Posterior cingulate gyrus (tissue), 11 donors: ENCODE measurements around the gene CREB3L1.

Source experiments
- DNase-seq, 10 donors: peaks; one replicate each; pipeline versions ENCODE4 v3.0.0 to v3.0.0-alpha.2; 2020 to 2021; ENCODE audit warnings: mixed read lengths in 3 of 10
- intact Hi-C: fragments of 100-400 bp; cut with DNase I; formaldehyde crosslinking; loops from one replicate; pipeline ENCODE4 v1.15.1; 2023

CREB3L1 gene

DNA sequence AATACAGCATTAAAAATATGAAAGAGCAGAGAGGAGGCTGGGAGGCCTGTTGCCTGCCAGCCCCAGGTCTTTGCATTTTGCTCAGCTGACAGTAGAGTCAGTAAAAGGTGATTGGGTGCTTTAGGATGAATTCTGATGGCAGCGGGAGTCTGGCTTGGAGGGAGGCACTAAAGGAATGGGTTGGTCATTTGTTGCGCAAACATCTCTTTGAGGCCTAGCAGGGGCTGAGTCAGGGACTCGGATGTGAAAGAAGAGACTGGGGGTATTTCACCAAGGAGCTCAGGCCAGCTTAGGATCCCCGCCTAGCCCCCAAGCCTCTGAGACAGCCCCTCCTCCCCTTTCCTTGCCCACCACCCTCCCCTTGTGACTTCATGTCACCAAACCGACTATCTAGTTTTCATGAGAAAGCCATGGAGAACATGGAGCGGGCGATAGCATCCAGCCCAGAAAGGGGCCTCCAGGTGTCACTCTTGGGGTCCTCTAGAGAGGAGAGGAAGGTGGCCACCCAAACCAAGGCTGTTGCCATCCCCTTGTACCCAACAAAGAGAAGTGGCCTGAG is 79.5 kb downstream of the CREB3L1 start:
- intact Hi-C loops = no loop called here
- DNase-seq = peak in 1 of 10 donors; percentile 48

DNA sequence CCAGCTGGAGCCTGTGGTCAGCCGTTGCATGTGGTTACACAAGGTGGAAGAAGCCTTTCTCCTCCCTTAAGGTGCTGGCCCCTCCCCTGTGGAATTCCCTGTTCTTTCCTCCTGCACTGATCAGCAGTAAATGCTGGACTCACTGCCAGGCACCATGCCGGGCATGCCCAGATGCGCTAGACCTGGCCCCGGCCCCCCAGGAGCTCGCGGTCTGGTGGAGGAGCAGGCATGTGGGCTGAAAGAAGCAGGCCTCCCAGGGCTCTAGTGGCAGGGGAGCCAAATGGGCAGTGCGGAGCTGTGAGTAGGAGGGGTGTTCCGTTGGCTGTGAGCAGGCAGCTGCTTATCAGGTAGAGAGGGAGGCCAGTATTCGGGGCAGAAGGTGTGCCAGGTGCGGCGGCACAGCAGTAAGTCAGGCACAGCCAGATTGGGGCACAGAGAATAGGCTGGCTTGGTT is 80.0 kb downstream of the CREB3L1 start:
- intact Hi-C loops = no loop called here

DNA sequence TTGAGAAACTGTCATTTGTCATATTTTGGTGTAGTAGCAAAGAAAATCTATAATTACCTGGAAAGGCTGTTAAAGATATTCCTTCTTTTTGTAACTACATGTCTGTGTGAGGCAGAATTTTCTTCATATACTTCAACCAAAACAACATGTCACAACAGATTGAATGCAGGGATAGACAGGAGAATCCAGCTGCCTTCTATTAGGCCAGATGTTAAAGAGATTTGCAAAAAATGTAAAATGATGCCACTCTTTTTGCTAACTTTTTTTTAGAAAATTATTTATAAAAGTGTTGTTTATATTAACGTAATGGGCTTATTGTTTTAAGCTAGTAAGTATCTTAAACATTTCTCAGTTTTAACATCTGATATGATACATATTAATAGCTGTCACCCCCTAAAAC is 82.5 kb downstream of the CREB3L1 start:
- DNase-seq = no peak
- intact Hi-C loops = no loop called here

More for the DNA sequence above, 80.0 kb downstream of the CREB3L1 start:
- DNase-seq = peak in 1 of 10 donors; percentile 73

DNA sequence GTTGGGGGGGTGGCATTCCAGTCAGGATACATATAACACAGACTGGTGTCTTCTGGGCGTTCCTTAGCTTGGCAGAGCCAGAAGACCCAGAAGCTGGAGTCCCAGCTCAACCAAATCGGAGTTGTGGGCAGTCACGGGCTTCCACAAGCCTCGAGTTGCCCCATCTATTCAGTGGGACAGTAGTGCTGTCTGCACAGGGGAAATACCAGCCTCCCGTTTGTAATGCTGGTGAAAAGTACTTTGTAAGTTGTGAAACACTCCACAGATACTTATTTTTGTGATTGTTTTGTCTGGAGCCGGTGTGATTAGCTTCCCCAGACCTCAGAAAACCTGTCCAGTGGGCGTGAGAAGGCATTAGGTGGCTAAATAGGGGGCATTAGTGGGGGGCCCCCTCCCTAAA is 83.4 kb downstream of the CREB3L1 start:
- intact Hi-C loops = no loop called here
- DNase-seq = peak in 1 of 10 donors; percentile 68

DNA sequence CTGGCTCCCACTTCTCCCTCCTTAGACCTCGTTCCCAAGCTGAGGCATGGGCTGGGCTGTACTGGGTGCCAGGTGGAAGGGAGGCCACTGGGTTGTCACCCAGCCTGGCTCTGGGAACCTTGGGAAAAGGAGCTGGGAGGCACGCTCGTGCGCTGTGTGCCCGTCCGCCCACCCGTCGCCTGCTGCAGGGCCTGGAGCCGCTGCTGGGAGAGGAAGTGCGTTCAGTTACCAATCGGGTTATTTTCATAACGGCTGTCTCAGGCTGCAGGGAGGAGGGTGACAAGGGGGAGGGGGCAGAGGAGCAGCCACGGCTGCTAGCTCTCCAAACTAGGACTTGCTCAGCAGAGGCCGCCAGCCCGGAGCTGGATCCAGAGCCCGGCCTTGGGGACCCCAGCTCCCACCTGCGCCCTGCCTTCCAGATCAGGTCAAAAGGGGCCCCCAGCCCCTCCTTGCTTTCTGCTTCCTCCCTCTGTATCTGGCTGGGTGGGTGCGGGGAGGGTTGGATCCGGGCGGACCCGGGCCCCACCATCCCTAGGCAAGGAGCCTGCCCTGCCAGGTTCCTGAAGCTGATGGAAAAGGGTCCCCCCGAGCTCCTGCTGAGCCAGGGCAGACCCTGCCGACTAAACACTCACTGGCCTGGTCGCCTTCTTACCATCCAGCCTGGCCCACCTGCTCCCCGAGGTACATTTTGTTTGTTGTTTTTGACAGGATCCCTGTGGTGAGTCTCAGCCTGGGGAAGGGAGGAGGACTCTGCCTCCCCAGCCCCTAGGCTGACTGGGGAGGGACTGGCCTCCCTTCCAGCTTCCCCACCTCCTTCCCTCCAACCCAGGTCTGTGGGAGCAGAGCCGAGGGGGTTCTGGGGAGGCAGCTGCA is 84.1 kb downstream of the CREB3L1 start:
- DNase-seq = peak in 9 of 10 donors; percentile 48 to 97 (median 79)
- intact Hi-C loops = no loop called here

DNA sequence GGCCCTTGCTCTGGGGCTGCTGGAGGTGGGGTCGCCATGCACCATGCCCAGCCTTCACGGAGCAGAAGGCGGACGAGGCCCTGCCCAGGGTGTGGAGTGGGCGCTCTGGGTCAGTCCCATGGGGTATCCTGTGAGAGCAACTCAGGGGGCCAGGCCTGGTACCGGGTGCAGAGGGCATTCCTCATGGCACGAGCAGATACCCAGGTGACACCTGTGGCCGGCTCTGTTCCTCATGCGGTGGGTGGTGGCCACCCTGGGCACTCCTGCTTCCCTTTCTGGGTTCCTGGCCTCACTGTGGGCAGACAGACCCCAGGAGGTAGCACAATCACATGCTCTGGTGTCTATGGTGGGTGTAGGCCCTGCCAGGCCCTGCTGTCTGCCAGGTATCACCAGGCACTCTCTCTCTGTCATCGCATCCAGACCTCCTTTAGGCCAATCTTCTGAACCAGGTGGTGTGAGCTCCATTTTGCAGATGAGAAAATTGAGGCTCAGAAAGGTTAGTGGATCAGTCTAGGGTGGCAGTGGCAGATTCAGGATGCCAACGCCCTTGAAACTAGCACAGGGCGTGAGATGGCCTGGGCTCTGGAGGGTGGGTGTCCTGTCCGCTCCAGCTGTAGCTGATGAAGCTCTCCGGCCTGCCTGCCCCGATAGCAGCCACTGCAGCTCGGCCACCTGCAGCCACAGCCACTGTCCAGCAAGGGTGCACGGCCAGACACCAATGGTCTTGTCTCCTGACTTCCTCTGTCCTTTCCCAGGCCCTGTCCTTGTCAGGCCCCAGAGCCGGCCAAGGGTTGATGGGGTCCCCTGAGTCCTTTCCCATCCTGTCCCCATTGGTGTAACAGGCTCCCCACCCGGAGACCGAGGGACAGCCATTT is 84.9 kb downstream of the CREB3L1 start:
- peak in 2 of 10 donors; percentile 76 to 77 for DNase-seq
- intact Hi-C loops = no loop called here

DNA sequence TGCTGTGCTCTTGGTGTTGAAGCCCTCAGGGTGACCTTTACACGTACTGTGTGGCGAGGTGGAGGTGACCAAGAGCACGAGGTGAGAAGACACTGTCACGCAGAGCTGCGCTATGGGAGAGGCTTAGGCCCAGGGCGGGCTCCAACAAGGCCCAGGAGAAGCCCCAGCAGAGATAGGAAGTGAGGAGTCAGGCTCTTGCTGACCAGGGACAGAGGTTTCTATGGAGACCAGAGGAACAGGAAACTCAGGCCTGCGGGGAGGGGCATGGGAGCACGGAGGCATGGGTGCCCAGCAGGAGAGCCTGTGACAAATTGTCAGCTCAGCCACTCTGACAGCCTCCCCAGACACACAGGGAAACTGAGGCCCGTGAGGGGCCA is 85.6 kb downstream of the CREB3L1 start:
- peak in 7 of 10 donors; percentile 50 to 93 (median 61) for DNase-seq
- intact Hi-C loops = no loop called here

DNA sequence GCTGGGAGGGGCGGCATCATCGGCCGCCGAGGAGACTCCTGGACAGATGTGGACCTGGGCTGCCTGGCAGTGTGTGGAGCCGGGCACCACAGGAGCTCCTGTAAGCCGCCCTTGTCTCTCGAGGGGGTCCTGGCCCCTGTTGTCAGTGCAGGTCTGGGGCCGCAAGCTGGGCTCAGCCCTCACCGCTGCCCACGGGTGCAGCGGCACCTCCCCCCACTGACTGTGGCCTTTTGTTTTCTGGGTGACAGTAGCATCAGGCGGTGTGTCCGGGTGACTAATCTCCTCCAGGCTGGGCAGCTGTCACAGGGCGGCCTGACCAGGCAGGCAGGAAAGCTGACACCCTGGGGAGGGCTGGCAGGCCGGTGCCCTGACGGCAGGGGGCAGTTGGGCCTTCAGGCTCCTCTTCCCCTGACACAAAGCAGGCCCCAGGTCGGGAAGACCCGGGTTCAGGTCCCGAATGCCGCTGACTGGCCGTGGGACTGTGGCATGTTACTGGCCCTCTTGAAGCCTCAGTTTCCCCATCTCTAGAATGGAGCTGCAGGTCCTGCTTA is 86.1 kb downstream of the CREB3L1 start:
- DNase-seq = peak in 9 of 10 donors; percentile 58 to 97 (median 75)
- intact Hi-C loops = no loop called here

DNA sequence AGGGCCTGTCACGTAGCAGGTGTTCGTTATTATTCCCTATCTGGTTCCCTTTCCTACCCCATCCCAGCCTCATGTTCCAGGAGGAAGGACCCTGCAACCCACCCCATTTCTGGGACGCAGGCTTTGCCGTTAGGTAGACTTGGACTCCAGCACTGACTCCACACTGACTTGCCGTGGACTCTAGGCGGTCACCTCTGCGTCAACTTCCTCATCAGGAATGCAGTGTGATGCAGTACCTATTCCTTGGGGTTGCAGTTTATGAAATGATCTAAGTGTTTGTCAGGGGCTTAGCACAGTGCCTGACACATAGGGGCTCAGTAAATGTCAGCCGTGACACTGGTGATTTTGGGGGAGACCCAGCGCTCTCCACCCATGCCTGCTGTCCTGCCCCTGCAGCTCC is 86.6 kb downstream of the CREB3L1 start:
- intact Hi-C loops = no loop called here

DNA sequence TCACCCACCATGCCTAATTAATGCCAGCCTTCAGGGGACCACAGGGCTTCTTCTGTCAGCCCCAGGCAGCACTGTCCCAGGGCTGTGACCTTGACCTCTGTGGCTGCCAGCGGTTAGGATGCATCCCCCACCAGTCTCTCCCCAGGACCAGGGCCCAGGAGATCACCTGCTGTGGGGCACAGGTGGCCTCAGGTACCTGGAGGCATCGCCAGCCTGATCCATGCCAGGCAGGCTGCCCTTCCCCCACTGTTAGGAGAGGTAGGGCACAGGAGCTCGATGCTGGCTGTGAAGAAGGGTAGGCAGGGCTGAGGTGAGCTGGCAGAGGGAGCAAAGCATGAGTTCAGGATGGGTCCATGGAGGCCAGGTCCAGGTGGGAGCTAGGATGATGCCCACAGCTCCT is 87.3 kb downstream of the CREB3L1 start:
- intact Hi-C loops = no loop called here
- DNase-seq = no peak

More for the DNA sequence above, 86.6 kb downstream of the CREB3L1 start:
- no peak for DNase-seq

DNA sequence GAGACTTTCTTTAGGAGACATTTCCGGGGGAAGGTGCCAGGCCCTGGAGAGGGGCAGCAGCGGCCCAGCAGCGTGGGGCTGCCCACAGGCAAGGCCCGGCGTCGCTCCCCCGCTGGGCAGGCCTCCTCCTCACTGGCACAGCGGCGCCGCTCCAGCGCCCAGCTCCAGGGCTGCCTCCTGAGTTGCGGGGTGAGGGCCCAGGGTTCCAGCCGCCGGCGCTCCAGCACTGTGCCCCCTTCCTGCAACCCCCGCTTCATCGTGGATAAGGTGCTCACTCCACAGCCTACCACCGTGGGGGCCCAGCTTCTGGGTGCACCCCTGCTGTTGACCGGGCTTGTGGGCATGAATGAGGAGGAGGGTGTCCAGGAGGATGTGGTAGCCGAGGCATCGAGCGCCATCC is 88.8 kb downstream of the CREB3L1 start:
- DNase-seq = peak in 1 of 10 donors; percentile 77
- intact Hi-C loops = no loop called here

DNA sequence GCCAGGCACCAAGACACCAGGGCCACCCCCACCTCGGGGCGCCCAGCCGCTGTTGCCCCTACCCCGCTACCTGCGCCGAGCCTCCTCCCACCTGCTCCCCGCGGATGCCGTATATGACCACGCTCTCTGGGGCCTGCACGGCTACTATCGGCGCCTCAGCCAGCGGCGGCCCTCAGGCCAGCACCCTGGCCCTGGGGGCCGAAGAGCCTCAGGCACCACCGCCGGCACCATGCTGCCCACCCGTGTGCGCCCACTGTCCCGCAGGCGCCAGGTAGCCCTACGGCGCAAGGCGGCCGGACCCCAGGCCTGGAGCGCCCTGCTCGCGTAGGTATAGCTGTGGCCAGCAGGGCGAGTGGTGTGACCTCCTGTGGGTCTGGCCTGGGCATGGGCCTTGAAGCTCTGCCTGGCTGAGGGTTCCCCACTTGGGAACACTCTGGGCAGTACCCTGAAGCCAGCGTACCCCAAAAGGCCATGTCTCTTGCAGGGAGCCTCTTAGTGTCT is 89.2 kb downstream of the CREB3L1 start:
- intact Hi-C loops = loop anchor here (1.0 kb wide), 2 partner anchors 14 to 19 kb away; partner anchors contain the start of gene DGKZ
- peak in 1 of 10 donors; percentile 71 for DNase-seq

DNA sequence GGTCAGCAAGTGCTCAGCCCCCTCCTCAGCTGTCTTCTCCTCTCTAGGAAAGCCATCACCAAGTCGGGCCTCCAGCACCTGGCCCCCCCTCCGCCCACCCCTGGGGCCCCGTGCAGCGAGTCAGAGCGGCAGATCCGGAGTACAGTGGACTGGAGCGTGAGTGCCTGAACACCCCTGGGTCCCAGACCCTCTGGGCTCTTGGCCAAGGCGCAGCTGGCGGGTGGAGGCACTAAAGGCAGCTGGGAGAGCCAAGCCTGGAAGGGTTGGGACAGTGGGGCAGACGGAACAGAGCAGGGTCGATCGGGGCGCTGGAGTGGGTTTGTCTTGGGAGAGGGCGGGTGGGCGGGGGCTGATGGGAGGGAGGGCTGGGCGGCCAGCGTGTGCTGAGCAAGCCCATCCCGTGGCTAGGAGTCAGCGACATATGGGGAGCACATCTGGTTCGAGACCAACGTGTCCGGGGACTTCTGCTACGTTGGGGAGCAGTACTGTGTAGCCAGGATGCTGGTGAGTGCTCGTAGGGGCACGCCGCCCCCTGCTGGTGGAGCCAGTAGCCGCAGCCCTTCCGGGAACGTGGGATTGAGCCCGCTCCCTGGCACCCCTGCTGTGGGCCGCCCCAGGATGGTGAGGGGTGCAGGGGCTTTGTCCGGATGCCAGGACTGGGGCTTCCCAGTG is 89.9 kb downstream of the CREB3L1 start:
- intact Hi-C loops = loop anchor here (1.0 kb wide), 2 partner anchors 15 to 20 kb away; partner anchors contain the start of gene DGKZ
- peak; percentile 50 to 97 (median 80) for DNase-seq

DNA sequence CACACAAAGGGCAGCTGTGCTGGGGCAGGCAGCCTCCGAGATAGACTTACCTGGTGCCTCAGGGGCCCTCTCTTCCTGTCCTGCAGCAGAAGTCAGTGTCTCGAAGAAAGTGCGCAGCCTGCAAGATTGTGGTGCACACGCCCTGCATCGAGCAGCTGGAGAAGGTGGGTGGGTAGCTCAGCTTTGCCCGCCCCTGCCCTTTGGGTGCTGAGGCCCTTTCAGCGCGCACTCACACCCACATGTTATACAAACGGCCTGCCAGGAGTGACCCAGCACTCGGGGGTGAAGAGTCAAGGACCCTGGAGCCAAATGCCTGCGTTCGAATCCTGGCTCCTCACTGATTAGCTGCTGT is 90.4 kb downstream of the CREB3L1 start:
- intact Hi-C loops = loop anchor here (1.0 kb wide), 2 partner anchors 16 to 21 kb away; partner anchors contain the start of gene DGKZ

DNA sequence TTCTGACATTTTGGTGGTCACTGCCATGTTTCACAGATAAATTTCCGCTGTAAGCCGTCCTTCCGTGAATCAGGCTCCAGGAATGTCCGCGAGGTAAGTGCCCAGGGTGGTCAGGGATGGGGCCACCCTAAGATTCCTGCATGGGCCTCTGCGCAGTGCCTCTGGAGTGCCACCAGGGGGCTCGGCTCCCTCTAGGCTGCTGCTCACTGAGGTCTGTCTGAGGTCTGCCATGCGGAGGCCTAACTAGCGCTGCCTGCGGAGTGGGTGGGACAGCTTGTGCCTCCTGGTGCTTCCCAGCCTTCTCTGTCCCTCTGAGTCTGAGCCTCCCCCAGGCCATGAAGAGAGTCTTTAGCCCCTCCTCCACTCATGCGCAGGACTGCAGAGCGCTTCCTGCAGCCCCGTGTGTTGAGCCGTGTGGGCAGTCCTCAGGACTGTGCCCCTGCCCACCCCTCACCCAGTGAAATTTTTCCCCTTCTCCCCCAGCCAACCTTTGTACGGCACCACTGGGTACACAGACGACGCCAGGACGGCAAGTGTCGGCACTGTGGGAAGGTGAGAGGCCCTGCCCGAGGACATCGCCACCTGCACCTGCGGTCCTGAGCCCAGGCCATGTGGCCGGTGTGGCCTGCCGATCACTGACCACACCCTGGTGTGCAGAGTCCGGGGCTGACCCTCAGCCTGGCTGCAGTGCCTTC is 92.1 kb downstream of the CREB3L1 start:
- DNase-seq = peak in 7 of 10 donors; percentile 63 to 95 (median 81)

More for the DNA sequence above, 90.4 kb downstream of the CREB3L1 start:
- DNase-seq = no peak

DNA sequence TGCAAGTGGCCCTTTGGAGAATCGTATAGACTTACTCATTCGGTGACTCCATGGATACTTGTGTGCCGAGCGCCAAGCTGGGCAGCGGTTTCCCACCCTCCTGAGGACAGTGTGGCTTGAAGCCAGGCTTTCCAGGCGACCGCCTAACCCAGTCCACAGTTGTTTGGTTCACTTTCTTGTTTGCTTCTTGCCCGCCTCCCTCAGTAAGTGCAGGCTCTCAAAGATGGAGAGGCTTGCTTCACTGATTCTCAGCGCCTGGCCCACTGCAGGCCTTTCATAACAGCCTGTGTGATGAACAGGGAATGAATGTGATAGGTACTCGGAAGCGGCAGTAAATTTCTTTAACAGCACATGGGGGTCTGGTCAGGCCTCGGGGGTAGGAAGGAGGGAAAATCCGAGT is 92.8 kb downstream of the CREB3L1 start:
- intact Hi-C loops = no loop called here
- no peak for DNase-seq

More for the DNA sequence above, 92.1 kb downstream of the CREB3L1 start:
- intact Hi-C loops = no loop called here
